ENCODE data around the gene CWF19L2.
"Not testable (repeated sequence)": the region's sequence is repeated elsewhere in the genome, so short reads cannot be mapped to it uniquely, and the experiment has no call there.

CWF19L2 gene

DNA sequence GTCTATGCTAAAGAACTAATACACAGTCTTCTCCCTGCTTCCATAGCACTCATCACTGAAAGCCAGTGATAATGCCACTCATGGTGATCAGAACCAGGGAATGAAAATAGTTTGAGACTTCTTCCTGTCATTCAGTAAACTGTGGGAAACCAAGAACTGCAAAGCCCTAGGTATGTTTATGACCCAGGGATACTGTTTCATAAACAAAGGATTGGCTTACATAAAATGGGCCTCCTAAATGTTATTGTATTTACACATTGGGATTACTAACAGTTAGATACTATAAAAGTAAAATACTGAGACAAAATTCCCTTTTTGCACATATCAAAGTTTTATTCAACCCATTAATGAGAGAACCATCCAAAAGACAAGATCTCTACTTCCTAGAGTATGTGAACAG, 21.3 kb upstream of the CWF19L2 start:
- no peak overlapping the region for H3K4me2 ChIP-seq
- no peak overlapping the region for H3K9ac ChIP-seq
- TF ChIP-seq Cebpa-rat (IDR thresholded peaks at IDR 0.05) = no peak
- H4K20me1 ChIP-seq = no peaks in the 10 kb centered on the region
- no peaks in the 10 kb centered on the region for H3K27me3 ChIP-seq
- no peak overlapping the region for H3K4me3 ChIP-seq
- H3K27ac ChIP-seq = no peak overlapping the region
- no peaks in the 10 kb centered on the region for H3K9me3 ChIP-seq
- no peaks in the 10 kb centered on the region for H3K36me3 ChIP-seq
- no peaks in the 10 kb centered on the region for H3K4me1 ChIP-seq

DNA sequence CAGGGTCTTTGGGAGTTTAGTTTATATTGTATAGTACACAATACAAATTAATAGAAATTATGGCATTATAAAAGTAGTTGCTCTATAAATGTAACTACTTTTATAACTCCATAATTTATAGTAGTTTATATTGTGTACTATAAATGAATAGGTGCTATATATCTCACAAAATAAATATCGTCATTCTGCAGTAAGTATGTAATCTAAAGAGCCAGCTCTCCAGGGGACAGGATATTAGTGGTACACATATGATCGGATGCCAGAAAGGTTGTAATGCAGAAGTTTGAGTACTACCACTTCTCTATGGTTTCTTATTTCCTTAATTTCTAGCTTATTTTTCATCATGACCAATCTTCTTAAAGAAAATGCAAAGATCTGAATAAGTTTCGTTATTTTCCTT, 20.2 kb upstream of the CWF19L2 start:
- no peak overlapping the region for H3K4me2 ChIP-seq
- TF ChIP-seq Cebpa-rat (IDR thresholded peaks at IDR 0.05) = no peak
- no peaks in the 10 kb centered on the region for H3K27me3 ChIP-seq

DNA sequence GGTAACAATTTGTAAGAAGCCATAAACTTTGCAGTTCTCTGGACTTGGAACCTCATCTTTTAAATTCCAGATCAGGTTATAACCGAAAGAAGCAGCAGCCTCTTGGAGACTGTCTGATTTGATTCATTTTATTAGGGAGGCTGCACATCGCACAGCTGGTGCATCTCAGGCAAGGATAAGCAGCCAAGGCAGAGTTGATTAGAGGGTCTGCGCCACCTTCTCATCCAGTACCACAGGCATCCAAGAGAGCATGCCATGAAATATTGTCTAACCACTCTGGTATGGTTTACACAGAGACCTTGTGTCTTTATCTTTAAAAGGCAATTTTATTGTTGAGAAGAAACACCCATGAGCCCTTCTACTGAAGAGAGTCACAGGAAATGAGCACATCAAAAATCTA, 16.2 kb upstream of the CWF19L2 start:
- H3K36me3 ChIP-seq = no peaks in the 10 kb centered on the region
- H3K27ac ChIP-seq = no peak overlapping the region
- no peak overlapping the region for H3K4me3 ChIP-seq
- no peaks in the 10 kb centered on the region for H3K9me3 ChIP-seq
- H3K9ac ChIP-seq = no peak overlapping the region
- H3K4me2 ChIP-seq = no peak overlapping the region
- H3K4me1 ChIP-seq = peaks cover 4% of the 10 kb centered on the region; the same call in 1 of the 2 replicates
- no peaks in the 10 kb centered on the region for H3K27me3 ChIP-seq
- H4K20me1 ChIP-seq = no peaks in the 10 kb centered on the region
- no peak for TF ChIP-seq Cebpa-rat (IDR thresholded peaks at IDR 0.05)

More for the DNA sequence above, 20.2 kb upstream of the CWF19L2 start:
- Histone ChIP-seq H4K20me1 (no peaks in the 10 kb centered on the region), H3K4me3 (no peak overlapping the region), H3K4me1 (no peaks in the 10 kb centered on the region), H3K9me3 (no peaks in the 10 kb centered on the region), H3K36me3 (no peaks in the 10 kb centered on the region), H3K9ac (no peak overlapping the region), H3K27ac (no peak overlapping the region)

DNA sequence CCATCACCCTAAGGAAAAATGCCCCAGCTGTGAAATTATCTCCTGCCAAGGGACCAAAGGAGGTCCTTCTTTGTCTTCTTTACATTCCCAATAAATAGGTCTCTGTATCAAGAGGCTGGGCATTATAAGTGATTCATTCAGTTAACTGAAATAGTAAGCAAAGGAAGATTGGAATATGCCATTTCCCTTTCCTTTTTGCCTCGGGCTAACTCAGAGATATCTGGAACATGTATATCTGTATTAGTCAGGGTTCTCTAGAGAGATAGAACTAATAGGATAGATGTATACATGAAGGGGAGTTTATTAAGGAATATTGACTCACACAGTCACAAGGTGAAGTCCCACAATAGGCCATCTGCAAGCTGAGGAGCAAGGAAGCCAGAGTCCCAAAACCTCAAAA, 15.3 kb upstream of the CWF19L2 start:
- Histone ChIP-seq H3K9me3 (no peaks in the 10 kb centered on the region), H3K27me3 (no peaks in the 10 kb centered on the region)

DNA sequence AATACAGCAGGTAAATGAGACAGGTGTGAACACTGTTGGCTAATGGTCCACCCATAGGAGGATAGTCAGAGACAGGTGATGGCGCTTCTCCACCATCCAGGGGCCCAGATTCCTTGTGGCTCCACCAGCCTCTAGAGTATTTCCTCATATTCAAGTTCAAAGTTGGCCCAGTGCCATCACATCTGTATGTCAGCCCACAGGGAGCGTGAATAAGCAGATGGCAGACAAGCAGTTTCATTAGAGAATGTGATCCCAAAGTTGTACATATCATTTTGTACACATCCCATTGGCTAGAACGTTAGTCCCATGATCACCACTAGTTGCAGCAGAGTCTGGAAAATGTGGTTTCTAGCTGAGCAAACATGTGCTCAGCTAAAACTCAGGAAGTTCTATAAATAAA, 11.0 kb upstream of the CWF19L2 start:
- Histone ChIP-seq H3K4me3 (no peak overlapping the region), H3K4me1 (peaks cover 9% of the 10 kb centered on the region; the same call in 1 of the 2 replicates), H3K27me3 (no peaks in the 10 kb centered on the region), H4K20me1 (no peaks in the 10 kb centered on the region), H3K4me2 (no peak overlapping the region), H3K9me3 (no peaks in the 10 kb centered on the region), H3K9ac (no peak overlapping the region), H3K36me3 (no peaks in the 10 kb centered on the region), H3K27ac (no peak overlapping the region)
- no peak for TF ChIP-seq Cebpa-rat (IDR thresholded peaks at IDR 0.05)

More for the DNA sequence above, 15.3 kb upstream of the CWF19L2 start:
- Histone ChIP-seq H4K20me1 (no peaks in the 10 kb centered on the region), H3K4me2 (no peak overlapping the region), H3K27ac (no peak overlapping the region), H3K4me1 (peaks cover 9% of the 10 kb centered on the region; the same call in 1 of the 2 replicates), H3K9ac (no peak overlapping the region), H3K4me3 (no peak overlapping the region), H3K36me3 (no peaks in the 10 kb centered on the region)
- no peak for TF ChIP-seq Cebpa-rat (IDR thresholded peaks at IDR 0.05)

DNA sequence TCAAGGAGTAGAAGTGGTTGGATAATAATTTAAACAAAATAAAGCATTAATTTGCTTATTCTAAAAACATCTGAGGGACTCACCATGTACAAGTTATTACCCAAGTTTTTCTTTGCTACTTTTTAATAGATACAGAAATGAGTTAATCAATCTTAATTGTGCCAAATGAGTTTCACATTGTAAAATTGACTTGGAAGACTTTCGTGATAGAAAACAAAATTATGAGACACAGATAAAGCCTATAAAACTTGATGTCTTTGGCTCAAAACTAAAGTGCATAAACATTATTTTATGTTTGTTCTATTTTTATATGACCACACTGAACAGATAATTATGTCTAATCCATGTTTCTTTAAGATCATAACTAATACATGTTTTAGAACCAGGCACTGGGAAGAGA, 10.1 kb upstream of the CWF19L2 start:
- no peak for TF ChIP-seq Cebpa-rat (IDR thresholded peaks at IDR 0.05)
- Histone ChIP-seq H3K9me3 (no peaks in the 10 kb centered on the region), H3K9ac (no peak overlapping the region), H3K4me3 (no peak overlapping the region), H3K4me1 (peaks cover 9% of the 10 kb centered on the region; the same call in 1 of the 2 replicates), H3K4me2 (no peak overlapping the region), H4K20me1 (no peaks in the 10 kb centered on the region), H3K27me3 (no peaks in the 10 kb centered on the region), H3K27ac (no peak overlapping the region), H3K36me3 (no peaks in the 10 kb centered on the region)

DNA sequence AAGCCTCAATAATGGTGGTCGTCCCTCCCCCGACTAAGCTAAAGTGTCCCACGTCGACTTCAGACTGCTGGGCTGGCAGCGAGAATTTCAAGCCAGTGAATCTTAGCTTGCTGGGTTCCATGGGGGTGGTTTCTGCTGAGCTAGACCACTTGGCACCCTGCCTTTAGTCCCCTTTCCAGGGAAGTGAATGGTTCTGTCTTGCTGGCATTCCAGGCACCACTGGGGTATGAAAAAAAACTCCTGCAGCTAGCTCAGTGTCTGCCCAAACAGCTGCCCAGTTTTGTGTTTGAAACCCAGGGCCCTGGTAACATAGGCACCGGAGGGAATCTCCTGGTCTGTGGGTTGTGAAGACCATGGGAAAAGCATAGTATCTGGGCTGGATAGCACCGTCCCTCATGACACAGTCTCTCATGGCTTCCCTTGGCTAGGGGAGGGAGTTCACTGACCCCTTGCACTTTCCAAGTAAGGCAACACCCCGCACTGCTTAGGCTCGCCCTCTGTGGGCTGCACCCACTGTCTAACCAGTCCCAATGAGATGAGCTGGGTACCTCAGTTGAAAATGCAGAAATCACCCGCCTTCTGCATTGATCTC, 8.7 kb upstream of the CWF19L2 start:
- not testable (repeated sequence) for H3K27ac ChIP-seq, H3K36me3 ChIP-seq

DNA sequence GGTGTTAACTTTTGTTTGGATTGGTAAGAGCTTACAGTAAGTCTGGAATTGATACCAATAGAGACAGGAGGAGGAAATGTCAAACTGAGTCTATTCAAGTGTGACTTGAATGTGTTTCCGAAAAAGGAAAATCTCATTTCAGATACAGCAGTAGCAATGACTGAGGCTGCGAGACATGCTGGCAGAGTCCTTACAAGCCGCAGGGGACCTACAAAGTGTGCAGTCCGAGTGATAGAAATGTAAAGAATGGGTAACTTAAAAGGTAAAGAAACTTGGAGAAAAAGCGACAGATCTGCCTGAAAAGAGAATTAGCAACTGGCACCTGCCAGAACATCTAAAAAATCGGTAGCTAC, 444 bp downstream of the CWF19L2 start:
- no peak for TF ChIP-seq Cebpa-rat (IDR thresholded peaks at IDR 0.05)
- Histone ChIP-seq H3K9ac (peak overlapping the region; percentile 90), H3K27me3 (no peaks in the 10 kb centered on the region), H3K4me1 (peaks cover 21% of the 10 kb centered on the region), H3K4me3 (peak overlapping the region; percentile 85), H4K20me1 (no peaks in the 10 kb centered on the region), H3K27ac (peak overlapping the region; percentile 88), H3K9me3 (no peaks in the 10 kb centered on the region), H3K36me3 (peaks cover 21% of the 10 kb centered on the region), H3K4me2 (peak overlapping the region; percentile 82)

More for the DNA sequence above, 8.7 kb upstream of the CWF19L2 start:
- H3K9ac ChIP-seq, H3K4me3 ChIP-seq, H3K4me2 ChIP-seq, H4K20me1 ChIP-seq, H3K9me3 ChIP-seq, H3K27me3 ChIP-seq, H3K4me1 ChIP-seq: not testable (repeated sequence)

DNA sequence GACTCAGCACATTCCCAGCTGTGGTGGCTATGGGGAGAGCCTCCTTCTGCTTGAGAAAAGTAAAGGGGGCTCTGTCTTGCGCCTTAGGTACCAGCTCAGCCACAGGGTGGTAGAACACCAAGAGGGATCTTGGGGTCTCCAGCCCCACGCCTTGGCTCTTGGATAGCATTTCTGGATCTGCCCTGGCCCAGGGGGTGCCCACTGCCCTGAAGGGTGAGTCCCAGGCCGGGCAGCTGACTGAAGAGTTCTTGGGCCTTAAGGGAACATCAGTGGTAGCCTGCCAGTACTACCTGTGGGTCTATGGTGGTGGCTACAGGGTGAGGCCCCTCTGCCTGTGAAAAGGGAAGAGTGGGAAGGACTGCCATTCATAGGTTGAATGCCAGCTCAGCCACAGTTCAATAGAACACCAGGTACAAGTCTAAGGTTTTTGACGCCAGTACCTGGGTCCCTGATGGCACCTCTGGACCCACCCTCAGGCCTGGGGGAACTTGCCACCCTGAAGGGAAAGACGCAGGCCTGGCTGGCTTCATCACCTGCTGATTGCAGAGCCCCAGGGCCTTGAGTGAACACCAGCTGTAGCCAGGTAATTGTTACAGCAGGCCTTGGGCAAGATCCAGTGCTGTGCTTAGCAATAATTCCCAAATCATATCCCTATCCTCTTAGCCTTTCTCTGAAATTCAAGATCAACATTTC, 3.9 kb downstream of the CWF19L2 start:
- H3K4me3 ChIP-seq = no peak overlapping the region
- TF ChIP-seq Cebpa-rat (IDR thresholded peaks at IDR 0.05) = no peak
- H3K4me1 ChIP-seq = peaks cover 21% of the 10 kb centered on the region
- H3K27me3 ChIP-seq = no peaks in the 10 kb centered on the region
- no peak overlapping the region for H3K27ac ChIP-seq
- H3K36me3 ChIP-seq = peaks cover 21% of the 10 kb centered on the region
- no peaks in the 10 kb centered on the region for H4K20me1 ChIP-seq
- H3K9me3 ChIP-seq = no peaks in the 10 kb centered on the region
- H3K4me2 ChIP-seq = no peak overlapping the region
- no peak overlapping the region for H3K9ac ChIP-seq

DNA sequence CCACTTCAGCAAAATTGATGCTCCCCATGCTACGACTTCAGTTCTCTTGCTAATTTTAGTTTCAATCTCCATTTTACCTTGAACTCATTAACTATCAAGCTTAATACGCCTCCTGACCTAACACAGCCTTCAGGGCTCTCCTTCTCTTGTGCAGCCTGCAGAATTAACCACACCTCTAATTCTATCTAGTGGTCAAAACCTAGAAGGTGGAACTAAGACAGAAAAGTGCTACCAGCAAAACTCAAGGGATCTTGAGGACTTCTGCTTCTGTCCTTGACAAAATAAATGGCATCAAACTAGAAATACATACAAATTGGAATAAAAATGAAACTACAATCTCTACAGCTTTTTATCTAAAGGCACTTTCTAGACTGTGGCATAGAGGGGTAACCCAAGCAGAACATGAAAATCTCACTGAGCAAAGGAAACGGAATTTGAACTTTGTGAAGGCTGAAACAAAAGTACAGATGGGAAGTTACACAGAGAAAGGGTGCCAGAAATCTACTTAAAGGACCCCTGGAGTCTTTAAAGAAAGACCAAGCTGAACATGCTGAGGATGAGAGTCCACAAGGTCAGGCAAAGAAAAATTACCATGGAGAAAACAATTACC, 10.7 kb downstream of the CWF19L2 start:
- Histone ChIP-seq H3K4me1 (no peaks in the 10 kb centered on the region; the same call in 1 of the 2 replicates), H3K9me3 (0 out of 2 replicates have a peak, but pooled peaks cover 3% of the 10 kb centered on the region), H4K20me1 (no peaks in the 10 kb centered on the region), H3K27ac (no peak overlapping the region), H3K4me2 (no peak overlapping the region), H3K9ac (no peak overlapping the region), H3K36me3 (peaks cover 55% of the 10 kb centered on the region), H3K27me3 (no peaks in the 10 kb centered on the region), H3K4me3 (no peak overlapping the region)
- TF ChIP-seq Cebpa-rat (IDR thresholded peaks at IDR 0.05) = no peak
